Chondrocyte (in vitro differentiated cells): ENCODE results near the gene SORT1. TPM values are rescaled to one million over a fixed set of nuclear protein-coding genes. Genes with fewer than 3 reads are reported as not detected.

ENCODE experiments used
- DNase-seq: peaks from one replicate; pipeline ENCODE4 v3.0.0; 2021; ENCODE audit warnings: mixed read lengths, low spot score
- H3K27ac Mint-ChIP-seq: one replicate; pipeline ENCODE4 v1.8.0; 2021; ENCODE audit warnings: mild to moderate bottlenecking, moderate library complexity, mixed read lengths; ENCODE audit not compliant: unreplicated experiment
- H3K27me3 Mint-ChIP-seq: 2 replicates; pipeline ENCODE4 v1.8.0; 2021; ENCODE audit warnings: low read depth, mixed read lengths
- H3K36me3 Mint-ChIP-seq: 2 replicates; pipeline ENCODE4 v1.8.0; 2021; ENCODE audit warnings: low read depth, mixed read lengths
- H3K4me1 Mint-ChIP-seq: 2 replicates; pipeline ENCODE4 v1.8.0; 2021; ENCODE audit warnings: low read depth, mild to moderate bottlenecking, mixed read lengths
- H3K4me3 Mint-ChIP-seq: one replicate; pipeline ENCODE4 v1.8.0; 2021; ENCODE audit warnings: mild to moderate bottlenecking, moderate library complexity, mixed read lengths; ENCODE audit not compliant: unreplicated experiment
- H3K9me3 Mint-ChIP-seq: 2 replicates; pipeline ENCODE4 v1.8.0; 2021; ENCODE audit warnings: low read depth, mixed read lengths
- total RNA-seq: library from RNA; stranded (reverse); gene quantifications from 3 replicates; pipeline ENCODE4 v1.2.1, GENCODE V29; 2021
- TF ChIP-seq, protein P1 (sequence below): fragments of 200-600 bp; sonication (generic); IDR thresholded peaks from 2 replicates; pipeline ENCODE4 v1.5.0; 2021; ENCODE audit warnings: antibody characterized with exemption, mild to moderate bottlenecking, moderate library complexity

Gene SORT1
- total RNA-seq, 1 donor from 2014 or later: 107 TPM

DNA sequence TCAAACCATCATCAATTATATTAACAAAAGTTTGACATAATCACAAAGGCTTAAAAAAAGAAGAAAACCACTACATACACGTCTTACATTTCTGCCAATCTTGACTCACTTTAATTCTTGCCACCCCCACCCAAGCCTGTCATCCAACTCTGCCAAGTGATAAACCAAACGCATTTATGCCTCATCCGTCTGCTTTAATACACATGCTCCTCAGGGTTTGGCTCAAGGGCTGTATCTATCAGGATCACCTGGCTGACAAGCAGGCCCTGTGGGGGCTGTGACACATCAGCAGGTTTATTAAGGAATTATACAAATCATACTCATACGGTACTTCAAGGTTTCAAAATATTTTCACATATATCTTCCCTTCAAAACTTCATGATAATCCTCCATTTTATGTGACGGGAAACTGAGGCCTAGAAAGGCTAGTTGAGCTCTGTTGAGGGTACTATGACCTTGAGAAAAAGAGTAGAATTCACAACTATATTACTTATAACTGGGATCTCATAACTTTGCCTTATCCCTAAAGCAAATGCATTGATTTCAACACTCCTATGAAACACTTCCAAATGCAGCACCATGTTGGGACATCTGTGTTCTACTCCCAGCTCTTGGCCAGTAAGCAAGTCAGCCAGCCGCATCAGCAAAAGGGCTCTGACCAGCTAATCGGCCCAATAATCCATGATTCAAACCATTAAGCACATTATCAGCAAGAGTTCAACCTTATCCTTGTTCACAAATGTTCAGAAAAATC, 8.7 kb downstream of the SORT1 start:
- Mint-ChIP-seq H3K36me3 (no peaks in the 10 kb centered on the region), H3K4me3 (no peak overlapping the region), H3K4me1 (peaks cover 83% of the 10 kb centered on the region), H3K27me3 (no peaks in the 10 kb centered on the region), H3K27ac (peak overlapping the region; percentile 72), H3K9me3 (peaks cover 9% of the 10 kb centered on the region)
- TF ChIP-seq, protein P1, sequence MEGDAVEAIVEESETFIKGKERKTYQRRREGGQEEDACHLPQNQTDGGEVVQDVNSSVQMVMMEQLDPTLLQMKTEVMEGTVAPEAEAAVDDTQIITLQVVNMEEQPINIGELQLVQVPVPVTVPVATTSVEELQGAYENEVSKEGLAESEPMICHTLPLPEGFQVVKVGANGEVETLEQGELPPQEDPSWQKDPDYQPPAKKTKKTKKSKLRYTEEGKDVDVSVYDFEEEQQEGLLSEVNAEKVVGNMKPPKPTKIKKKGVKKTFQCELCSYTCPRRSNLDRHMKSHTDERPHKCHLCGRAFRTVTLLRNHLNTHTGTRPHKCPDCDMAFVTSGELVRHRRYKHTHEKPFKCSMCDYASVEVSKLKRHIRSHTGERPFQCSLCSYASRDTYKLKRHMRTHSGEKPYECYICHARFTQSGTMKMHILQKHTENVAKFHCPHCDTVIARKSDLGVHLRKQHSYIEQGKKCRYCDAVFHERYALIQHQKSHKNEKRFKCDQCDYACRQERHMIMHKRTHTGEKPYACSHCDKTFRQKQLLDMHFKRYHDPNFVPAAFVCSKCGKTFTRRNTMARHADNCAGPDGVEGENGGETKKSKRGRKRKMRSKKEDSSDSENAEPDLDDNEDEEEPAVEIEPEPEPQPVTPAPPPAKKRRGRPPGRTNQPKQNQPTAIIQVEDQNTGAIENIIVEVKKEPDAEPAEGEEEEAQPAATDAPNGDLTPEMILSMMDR: no peak
- no peak for DNase-seq

DNA sequence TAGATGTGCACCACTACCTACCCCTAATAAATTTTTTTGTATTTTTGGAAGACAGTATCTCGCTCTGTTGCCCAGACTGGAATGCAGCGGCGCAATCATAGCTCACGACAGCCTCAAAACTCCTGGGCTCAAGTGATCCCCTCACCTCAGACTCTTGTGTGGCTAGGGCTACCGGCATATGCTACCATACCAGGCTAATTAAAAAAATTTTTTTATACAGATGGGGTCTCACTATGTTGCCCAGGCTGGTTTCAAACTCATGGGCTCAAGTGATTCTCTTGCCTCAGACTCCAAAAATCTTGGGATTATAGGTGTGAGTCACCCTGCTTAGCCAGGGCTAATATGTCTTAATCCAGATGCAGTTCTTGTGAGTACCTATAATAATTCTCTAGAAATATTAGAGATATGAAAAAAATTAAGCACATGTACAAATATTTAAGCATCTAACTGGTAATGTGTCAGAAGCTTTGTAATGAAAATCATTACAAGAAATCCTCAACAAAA, 9.5 kb downstream of the SORT1 start:
- no peak for DNase-seq
- H3K4me3 Mint-ChIP-seq: no peak overlapping the region
- H3K27me3 Mint-ChIP-seq: no peaks in the 10 kb centered on the region
- no peak overlapping the region for H3K27ac Mint-ChIP-seq
- TF ChIP-seq, protein P1: no peak
- H3K4me1 Mint-ChIP-seq: peaks cover 83% of the 10 kb centered on the region
- H3K36me3 Mint-ChIP-seq: no peaks in the 10 kb centered on the region
- H3K9me3 Mint-ChIP-seq: peaks cover 9% of the 10 kb centered on the region

DNA sequence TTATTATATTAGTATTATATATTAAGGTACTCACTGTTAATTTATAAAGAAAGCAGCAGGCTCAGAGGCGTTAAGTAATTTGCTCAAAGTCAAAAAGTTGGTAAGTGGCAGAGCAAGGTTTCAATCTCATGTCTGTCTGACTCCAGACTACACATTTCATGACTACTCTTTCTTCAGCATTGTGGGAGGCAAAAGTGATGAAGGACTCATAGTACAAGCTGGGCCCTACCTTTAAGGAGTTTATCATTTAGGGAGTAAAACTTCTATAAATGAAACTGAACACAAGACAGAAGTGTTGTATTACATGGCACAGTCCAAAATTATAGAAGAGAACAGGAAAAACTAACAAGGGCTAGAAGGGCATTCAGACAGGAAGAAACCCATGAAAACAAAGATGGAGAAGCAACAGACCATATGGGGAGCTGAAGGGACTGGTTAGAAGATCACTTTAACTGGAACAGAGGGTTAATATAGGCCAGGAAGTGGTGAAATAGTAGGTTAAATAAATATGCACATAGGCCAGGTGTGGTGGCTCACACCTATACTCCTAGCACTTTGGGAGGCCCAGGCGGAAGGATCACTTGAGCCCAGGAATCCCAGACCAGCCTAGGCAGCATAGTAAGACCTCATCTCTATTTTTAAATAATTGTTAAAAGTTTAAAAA, 11.5 kb downstream of the SORT1 start:
- H3K4me1 Mint-ChIP-seq: peaks cover 73% of the 10 kb centered on the region
- no peak overlapping the region for H3K4me3 Mint-ChIP-seq
- peaks cover 9% of the 10 kb centered on the region for H3K9me3 Mint-ChIP-seq
- peak overlapping the region; percentile 17 for H3K27ac Mint-ChIP-seq
- H3K36me3 Mint-ChIP-seq: no peaks in the 10 kb centered on the region
- TF ChIP-seq, protein P1: no peak
- no peaks in the 10 kb centered on the region for H3K27me3 Mint-ChIP-seq
- DNase-seq: no peak

DNA sequence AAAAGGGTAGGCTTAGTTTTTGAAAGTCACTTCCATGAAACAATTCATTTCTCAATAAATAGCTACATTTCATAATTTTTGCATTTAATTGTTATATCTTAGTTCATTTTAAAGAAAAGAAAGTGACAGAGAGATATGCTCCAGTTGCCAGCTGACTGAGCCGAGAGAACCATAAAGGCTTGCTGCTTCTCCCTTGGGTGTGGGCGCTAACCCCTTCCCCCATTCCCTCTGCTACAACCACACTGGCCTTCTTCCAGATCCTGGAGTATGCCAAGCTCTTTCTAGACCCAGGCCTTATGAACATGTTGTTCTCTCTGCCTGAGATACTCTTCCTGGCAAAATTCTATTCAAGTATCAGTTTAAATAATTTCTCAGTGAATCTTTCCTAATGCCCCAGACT, 12.3 kb downstream of the SORT1 start:
- TF ChIP-seq, protein P1: no peak
- Mint-ChIP-seq H3K9me3 (peaks cover 9% of the 10 kb centered on the region), H3K4me1 (peaks cover 65% of the 10 kb centered on the region), H3K27ac (peak overlapping the region; percentile 71), H3K27me3 (no peaks in the 10 kb centered on the region), H3K36me3 (no peaks in the 10 kb centered on the region), H3K4me3 (no peak overlapping the region)
- DNase-seq: no peak

DNA sequence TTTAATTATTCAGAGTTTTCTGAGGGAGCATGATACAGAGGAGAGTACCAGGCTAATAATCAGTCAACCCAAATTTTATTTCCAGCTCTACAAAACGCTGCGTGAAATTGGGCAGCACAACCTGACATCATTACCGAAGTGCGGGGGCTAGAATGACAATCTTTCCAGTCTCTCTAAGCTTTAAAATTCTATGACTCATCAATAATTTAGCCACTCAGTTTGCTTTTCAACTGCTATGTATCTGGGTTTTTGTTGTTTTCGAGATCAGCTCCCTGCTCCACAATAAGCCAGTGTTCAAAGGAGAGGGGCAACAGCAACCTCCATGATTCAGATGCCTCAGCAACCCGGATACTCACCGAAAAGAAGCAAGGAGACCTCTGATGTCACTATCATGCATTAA, 13.9 kb downstream of the SORT1 start:
- Mint-ChIP-seq H3K4me1 (peaks cover 49% of the 10 kb centered on the region), H3K36me3 (no peaks in the 10 kb centered on the region), H3K4me3 (no peak overlapping the region), H3K27ac (peak overlapping the region; percentile 79), H3K9me3 (peaks cover 9% of the 10 kb centered on the region), H3K27me3 (no peaks in the 10 kb centered on the region)
- no peak for DNase-seq
- TF ChIP-seq, protein P1: no peak
